Activated CD8-positive, alpha-beta T cell treated with anti-CD3 and anti-CD28 coated beads for 36 hours (primary cell): ENCODE measurements around the gene LIX1L. TPM values are rescaled to one million over a fixed set of nuclear protein-coding genes. Genes with fewer than 3 reads are reported as not detected.

Experiments
- ATAC-seq: fragments of 200-7000 bp; cut with Tn5 transposase; one replicate; pipeline ENCODE4 v1.10.0; 2021; ENCODE audit warnings: mild to moderate bottlenecking, moderate library complexity
- CTCF ChIA-PET: fragments of 350-600 bp; sonication (Branson Sonifier 250); formaldehyde crosslinking; loops from one replicate; lab custom pipeline; 2021; ENCODE audit warnings: antibody characterized with exemption; lab: Charles Lee
- POLR2A ChIA-PET: fragments of 350-600 bp; sonication (Branson Sonifier 250); formaldehyde crosslinking; loops from one replicate; lab custom pipeline; 2021; ENCODE audit warnings: antibody characterized with exemption; lab: Charles Lee
- DNase-seq: peaks from one replicate; pipeline ENCODE4 v3.0.0-alpha.2; 2020
- H3K27ac Mint-ChIP-seq: one replicate; pipeline ENCODE4 v1.8.0; 2021; ENCODE audit warnings: mild to moderate bottlenecking, mixed read lengths
- H3K27me3 Mint-ChIP-seq: one replicate; pipeline ENCODE4 v1.8.0; 2021; ENCODE audit warnings: mixed read lengths
- H3K36me3 Mint-ChIP-seq: one replicate; pipeline ENCODE4 v1.8.0; 2021; ENCODE audit warnings: low read depth, mixed read lengths
- H3K4me1 Mint-ChIP-seq: one replicate; pipeline ENCODE4 v1.8.0; 2021; ENCODE audit warnings: low read depth, mixed read lengths
- H3K4me3 Mint-ChIP-seq: one replicate; pipeline ENCODE4 v1.8.0; 2021; ENCODE audit warnings: mild to moderate bottlenecking, moderate library complexity, mixed read lengths
- H3K9me3 Mint-ChIP-seq: one replicate; pipeline ENCODE4 v1.8.0; 2021; ENCODE audit warnings: mixed read lengths
- intact Hi-C: fragments of 100-400 bp; cut with micrococcal nuclease; formaldehyde crosslinking; loops from one replicate; pipeline ENCODE4 v1.10.0; 2022
- total RNA-seq, 2 experiments: library from RNA; stranded (reverse); gene quantifications; one replicate each; pipeline ENCODE4 v1.2.3, GENCODE V29; 2021
- TF ChIP-seq, protein P1 (sequence below): fragments of 200-600 bp; IDR thresholded peaks from one replicate; pipeline ENCODE4 v1.8.0; 2022; ENCODE audit warnings: antibody characterized with exemption, mild to moderate bottlenecking

The LIX1L gene
- total RNA-seq, 2 experiments from 2014 or later: 41.5 to 43.6 TPM

- intact Hi-C loops: loop anchor here (5.0 kb wide), 1 partner anchor 33 kb away; the partner anchor contains the start of gene RBM8A
- peaks cover 16% of the 10 kb centered on the region for H3K36me3 Mint-ChIP-seq
- peak; percentile 67 for DNase-seq
- ChIA-PET POLR2A (interaction anchor here (0.5 to 12.8 kb wide), 11 partner anchors 18 to 115 kb away, joined by 3 to 160 read pairs (median 3); partner anchors contain the start of genes NUDT17, PEX11B, RBM8A and TXNIP), CTCF (no interaction called here)
- no peaks in the 10 kb centered on the region for H3K9me3 Mint-ChIP-seq
- H3K27ac Mint-ChIP-seq: peak overlapping the region; percentile 91
- no peaks in the 10 kb centered on the region for H3K27me3 Mint-ChIP-seq
- peaks cover 44% of the 10 kb centered on the region for H3K4me1 Mint-ChIP-seq
- peak overlapping the region; percentile 92 for H3K4me3 Mint-ChIP-seq
- ATAC-seq: no peak
- TF ChIP-seq, protein P1, sequence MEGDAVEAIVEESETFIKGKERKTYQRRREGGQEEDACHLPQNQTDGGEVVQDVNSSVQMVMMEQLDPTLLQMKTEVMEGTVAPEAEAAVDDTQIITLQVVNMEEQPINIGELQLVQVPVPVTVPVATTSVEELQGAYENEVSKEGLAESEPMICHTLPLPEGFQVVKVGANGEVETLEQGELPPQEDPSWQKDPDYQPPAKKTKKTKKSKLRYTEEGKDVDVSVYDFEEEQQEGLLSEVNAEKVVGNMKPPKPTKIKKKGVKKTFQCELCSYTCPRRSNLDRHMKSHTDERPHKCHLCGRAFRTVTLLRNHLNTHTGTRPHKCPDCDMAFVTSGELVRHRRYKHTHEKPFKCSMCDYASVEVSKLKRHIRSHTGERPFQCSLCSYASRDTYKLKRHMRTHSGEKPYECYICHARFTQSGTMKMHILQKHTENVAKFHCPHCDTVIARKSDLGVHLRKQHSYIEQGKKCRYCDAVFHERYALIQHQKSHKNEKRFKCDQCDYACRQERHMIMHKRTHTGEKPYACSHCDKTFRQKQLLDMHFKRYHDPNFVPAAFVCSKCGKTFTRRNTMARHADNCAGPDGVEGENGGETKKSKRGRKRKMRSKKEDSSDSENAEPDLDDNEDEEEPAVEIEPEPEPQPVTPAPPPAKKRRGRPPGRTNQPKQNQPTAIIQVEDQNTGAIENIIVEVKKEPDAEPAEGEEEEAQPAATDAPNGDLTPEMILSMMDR: peak; percentile 25
Observed at GRCh38 chr1:145960468-145961108, 2.8 kb upstream of the LIX1L start.

DNA sequence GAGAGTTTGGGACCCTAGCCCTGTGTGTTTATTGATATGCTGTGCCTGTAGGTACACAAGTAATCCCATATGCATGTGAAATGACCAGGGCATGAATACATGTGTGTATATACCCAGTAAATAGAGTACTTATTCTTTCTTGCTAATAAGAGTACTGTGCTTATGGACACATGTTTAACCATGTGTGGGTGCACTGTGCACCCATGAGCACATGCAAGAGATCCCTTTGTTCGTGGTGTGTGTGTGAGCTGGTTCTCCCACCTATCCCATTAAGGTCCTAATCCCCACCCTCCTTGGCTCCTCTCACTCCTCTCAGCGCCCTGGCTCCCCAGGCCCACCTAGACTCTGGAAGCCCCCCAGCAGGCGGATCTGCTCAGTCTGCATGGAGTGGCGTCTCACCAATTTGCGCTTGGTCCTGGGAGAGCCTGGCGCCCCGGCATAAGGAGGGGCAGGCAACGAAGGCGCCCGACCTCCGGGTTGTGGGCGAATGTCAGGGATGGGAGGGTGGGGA is 2.2 kb upstream of the LIX1L start:
- Mint-ChIP-seq H3K4me3 (peak overlapping the region; percentile 92), H3K27me3 (no peaks in the 10 kb centered on the region), H3K27ac (no peak overlapping the region), H3K36me3 (peaks cover 16% of the 10 kb centered on the region), H3K9me3 (no peaks in the 10 kb centered on the region), H3K4me1 (peaks cover 46% of the 10 kb centered on the region)
- intact Hi-C loops: loop anchor here (5.0 kb wide), 1 partner anchor 33 kb away; the partner anchor contains the start of gene RBM8A
- POLR2A ChIA-PET: interaction anchor here (0.5 to 12.8 kb wide), 11 partner anchors 18 to 114 kb away, joined by 3 to 160 read pairs (median 3); partner anchors contain the start of genes NUDT17, PEX11B, RBM8A and TXNIP
- CTCF ChIA-PET: interaction anchor here (1.5 to 4.0 kb wide), 2 partner anchors 33 to 47 kb away, joined by 4 to 19 read pairs; partner anchors contain the start of gene RBM8A
- ATAC-seq: no peak
- TF ChIP-seq, protein P1: no peak
- no peak for DNase-seq

GRCh38 chr1:145959333-145959732 is 1.5 kb upstream of the LIX1L start:
- peaks cover 19% of the 10 kb centered on the region for H3K36me3 Mint-ChIP-seq
- peak overlapping the region; percentile 92 for H3K4me3 Mint-ChIP-seq
- intact Hi-C loops: no loop called here
- peaks cover 53% of the 10 kb centered on the region for H3K4me1 Mint-ChIP-seq
- no peaks in the 10 kb centered on the region for H3K27me3 Mint-ChIP-seq
- no peak for ATAC-seq
- no peaks in the 10 kb centered on the region for H3K9me3 Mint-ChIP-seq
- DNase-seq: no peak
- TF ChIP-seq, protein P1: no peak
- ChIA-PET POLR2A (interaction anchor here (1.0 to 12.8 kb wide), 8 partner anchors 14 to 114 kb away, joined by 3 to 160 read pairs (median 8); partner anchors contain the start of genes NUDT17, PEX11B and RBM8A), CTCF (interaction anchor here (1.5 to 4.0 kb wide), 4 partner anchors 25 to 100 kb away, joined by 3 to 19 read pairs (median 6); partner anchors contain the start of genes PIAS3 and RBM8A)
- H3K27ac Mint-ChIP-seq: no peak overlapping the region

- DNase-seq (no peak), ATAC-seq (no peak)
- Mint-ChIP-seq H3K4me3 (peak overlapping the region; percentile 83), H3K27ac (no peak overlapping the region), H3K4me1 (peaks cover 57% of the 10 kb centered on the region), H3K9me3 (no peaks in the 10 kb centered on the region), H3K27me3 (no peaks in the 10 kb centered on the region), H3K36me3 (peaks cover 25% of the 10 kb centered on the region)
- ChIA-PET CTCF (interaction anchor here (0.6 to 4.0 kb wide), 8 partner anchors 8 to 99 kb away, joined by 3 to 19 read pairs (median 4); partner anchors contain the start of genes PIAS3, RBM8A and TXNIP), POLR2A (interaction anchor here (1.0 to 12.8 kb wide), 10 partner anchors 15 to 51 kb away, joined by 3 to 160 read pairs (median 10); partner anchors contain the start of genes PEX11B, RBM8A and TXNIP)
- TF ChIP-seq, protein P1: no peak
- intact Hi-C loops: no loop called here
Observed at GRCh38 chr1:145958734-145959133, 917 bp upstream of the LIX1L start.
